HG03460 (cell line): Measurements from ENCODE around the gene DDAH1.

Experiments used
- ATAC-seq: cut with Tn5 transposase; IDR thresholded peaks from one replicate; pipeline ENCODE4 v1.9.1; 2021; ENCODE audit not compliant: unreplicated experiment

Gene DDAH1

DNA sequence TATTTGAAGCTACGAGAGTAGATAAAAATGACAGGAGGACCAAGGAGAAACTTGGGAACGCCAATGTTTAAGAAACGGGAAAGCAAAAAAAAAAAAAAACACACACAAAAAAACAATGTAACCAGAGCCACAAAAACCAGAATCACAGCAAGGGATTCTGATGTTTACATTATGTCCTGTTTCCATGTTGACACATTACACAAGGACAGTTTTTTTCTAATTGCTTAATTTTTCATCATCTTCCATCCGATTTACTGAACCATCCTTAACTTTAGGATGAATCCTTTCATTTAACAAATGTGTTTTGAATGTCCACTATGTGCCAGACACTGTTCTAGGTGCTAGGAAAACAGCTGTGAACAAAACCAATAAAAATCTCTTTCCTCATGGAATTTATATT, 187.2 kb downstream of the DDAH1 start:
- no peak for ATAC-seq

- no peak for ATAC-seq
Observed at GRCh38 chr1:85276978-85277639, 187.8 kb downstream of the DDAH1 start.

DNA sequence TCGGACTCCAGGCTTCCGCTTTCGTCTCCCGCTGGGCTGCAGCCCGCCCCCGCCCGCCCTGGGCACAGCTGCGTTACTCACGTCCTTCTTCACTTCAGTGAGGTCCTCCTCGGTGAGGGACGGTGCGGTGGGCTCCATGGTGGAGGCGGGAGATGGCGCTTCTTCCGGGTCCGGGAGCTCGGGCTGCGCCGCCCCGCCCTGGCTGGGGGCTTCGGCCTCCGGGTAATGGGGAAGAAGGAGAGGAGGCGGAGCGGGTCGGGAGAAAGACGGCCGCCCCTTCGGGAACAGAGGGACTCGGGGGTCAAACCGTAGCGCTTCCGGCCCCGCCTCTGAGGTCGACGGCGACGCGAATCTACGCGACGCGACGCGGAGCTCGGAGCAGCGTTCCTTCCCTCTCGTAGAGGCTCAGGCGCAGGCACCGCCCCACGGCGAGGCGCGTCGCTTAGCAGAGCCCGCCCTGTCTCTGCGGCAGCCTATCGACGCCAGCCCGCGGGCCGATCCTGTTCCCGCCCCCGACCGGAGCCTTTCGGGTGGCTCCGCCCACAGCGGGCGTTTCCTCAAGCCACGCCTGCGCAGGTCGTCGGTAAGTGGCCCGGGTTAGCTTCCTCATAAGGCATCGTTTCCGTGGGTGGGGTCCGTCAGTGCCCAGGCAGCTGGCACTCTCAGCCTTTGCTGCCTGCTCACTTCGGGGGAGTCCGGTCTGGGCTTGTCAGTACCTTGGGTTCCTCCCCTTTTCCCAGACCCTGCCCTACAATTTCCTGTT, 188.6 kb downstream of the DDAH1 start, which contains the start of gene BCL10:
Gene BCL10, minus strand, starts transcription at position 418 of the 763 bp plus-strand sequence. Its CDS starts 280 bp downstream, at position 138.
- peak; percentile 95 for ATAC-seq

- ATAC-seq, result peak; percentile 19
Observed at GRCh38 chr1:85275701-85276214, 189.2 kb downstream of the DDAH1 start.

- ATAC-seq, result no peak
Observed at GRCh38 chr1:85274969-85275453, 189.9 kb downstream of the DDAH1 start.

DNA sequence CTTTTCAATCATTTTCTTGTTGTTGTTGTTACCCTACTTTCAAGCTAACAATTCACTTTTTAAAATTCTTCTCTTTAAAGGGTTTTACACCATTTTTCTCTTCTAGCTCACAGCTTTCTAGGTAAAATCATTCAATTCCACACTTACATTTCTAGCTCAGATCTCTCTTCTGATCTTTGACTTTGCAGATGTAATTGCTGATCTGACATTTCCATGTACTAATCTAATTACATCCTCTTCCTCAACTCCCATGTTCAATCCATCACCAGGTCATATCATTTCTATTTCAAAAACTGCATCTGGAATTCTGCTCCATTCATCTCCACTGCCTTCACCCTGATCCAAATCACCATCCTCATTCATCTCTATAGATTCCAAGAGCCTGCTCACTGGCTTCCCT, 191.6 kb downstream of the DDAH1 start:
- no peak for ATAC-seq

- ATAC-seq, result no peak
Observed at GRCh38 chr1:85268801-85269585, 196.0 kb downstream of the DDAH1 start.
